ENCODE results near the gene MBD6.
A peak's percentile ranks its signal among the peaks of the same experiment; 100 is the strongest.
"Not testable (repeated sequence)": the region's sequence is repeated elsewhere in the genome, so short reads cannot be mapped to it uniquely, and the experiment has no call there.

The MBD6 gene

DNA sequence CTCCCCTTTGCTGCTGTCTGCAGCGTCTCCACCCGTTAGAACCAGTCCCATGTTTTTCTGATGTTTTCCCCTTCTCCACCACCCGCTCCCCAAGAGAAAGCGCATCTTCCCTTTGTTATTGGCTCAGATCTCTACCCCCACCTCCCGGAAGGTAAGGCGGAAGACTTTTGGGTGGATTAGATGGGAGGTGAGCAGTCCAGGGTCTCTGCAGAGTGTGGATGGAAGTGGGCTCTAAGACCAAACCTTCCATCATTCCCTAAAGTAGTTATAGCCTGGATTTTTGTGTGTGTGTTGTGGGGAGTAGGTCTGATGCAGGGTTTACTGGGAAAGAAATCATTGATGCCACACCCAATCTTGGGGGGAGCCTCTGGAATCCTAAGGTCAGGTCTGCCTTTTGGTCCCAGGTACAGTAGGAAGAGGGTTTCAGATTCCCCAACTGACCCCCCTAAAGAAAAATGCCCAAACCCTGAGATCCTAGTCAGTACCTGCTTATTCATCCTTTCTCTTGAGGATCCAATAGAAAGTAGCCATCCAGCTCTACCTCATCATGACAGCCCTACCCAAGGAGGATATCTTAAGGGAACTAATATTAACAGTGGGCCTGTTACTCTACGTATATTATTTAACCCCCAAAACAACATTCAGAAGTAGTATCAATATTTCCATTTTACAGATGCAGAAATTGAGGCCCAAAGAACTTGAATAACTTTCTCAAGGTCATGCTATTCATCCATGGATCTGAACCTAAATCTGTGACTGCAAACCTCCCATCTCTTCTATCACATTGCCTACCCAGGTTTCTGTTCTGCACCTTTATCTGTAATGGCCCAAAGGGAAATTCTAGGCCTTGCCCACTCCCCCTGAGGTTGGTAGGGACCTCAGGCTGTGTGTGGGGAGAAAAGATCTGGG lies 28.3 kb downstream of the MBD6 start:
- DNase-seq = no peak

DNA sequence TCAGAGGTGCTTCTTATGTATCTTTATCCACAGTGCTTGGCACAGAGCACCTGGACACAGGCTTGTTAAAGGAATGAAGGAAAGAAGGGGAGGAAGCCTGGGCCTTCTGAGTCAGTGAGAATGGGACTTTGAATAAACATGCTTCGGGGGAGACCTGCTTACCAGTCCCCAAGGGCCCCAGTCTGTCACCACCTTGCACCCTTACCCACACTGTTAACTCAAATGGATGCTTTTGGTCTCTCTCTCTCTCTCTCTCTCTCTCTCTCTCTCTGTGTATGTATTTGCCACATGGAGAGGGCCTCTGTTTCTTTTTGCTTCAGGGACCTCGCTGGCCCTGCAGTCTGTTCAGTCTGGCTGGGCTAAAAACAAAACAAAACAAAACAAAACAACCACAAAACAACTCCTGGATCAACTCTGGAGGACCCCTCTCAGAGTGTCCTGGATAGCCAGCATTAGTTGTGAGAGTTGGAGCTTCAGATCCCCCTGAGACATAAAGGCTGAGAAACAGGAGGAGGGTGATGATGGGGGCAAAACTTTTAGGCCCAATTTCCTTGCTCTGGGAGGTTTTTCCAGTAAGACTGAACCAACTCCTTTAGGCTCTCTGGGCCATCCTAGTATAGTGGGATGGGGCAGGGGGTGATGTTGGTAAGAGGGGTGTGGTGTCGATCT lies 29.1 kb downstream of the MBD6 start:
- DNase-seq = no peak

DNA sequence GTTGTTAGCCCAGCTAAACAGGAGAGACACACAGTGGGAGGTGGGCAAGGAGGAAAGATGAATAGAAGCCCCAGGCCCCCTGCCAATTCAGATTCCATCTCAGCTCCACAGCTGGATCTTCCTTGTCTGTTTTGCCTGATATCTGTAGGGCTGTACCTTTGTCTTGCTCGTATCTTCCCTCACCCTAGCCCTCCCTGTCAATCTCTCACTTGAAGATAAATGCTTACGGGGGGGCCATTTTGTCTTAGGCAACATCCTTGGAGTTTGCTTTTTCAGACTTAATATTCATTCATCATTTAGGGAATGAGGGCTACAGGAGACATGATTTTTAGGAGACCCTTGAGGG lies 29.7 kb downstream of the MBD6 start:
- DNase-seq = no peak

DNA sequence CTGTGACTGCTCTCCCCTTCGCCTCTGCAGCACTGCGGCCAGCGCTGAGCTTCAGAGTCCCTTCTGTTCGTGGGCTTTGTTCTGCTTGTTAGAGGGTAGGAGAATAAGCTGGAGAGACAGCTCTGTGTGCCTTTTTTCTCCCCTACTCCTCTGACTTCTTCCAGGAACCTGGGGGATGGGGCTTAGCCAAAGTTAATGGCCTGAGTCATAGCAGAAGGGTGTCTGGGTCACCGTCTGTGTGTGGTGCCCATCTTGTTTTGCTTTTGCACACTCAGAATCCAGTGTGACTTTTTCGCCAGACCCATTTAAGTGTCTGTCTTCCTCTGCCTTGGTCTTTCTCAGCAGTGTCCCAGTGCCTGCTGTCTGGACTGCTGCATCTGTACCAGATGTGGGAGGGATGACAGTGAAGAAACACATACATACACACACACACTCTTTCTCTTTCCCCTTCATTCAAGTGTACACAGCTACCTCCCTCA lies 30.2 kb downstream of the MBD6 start:
- DNase-seq = no peak

DNA sequence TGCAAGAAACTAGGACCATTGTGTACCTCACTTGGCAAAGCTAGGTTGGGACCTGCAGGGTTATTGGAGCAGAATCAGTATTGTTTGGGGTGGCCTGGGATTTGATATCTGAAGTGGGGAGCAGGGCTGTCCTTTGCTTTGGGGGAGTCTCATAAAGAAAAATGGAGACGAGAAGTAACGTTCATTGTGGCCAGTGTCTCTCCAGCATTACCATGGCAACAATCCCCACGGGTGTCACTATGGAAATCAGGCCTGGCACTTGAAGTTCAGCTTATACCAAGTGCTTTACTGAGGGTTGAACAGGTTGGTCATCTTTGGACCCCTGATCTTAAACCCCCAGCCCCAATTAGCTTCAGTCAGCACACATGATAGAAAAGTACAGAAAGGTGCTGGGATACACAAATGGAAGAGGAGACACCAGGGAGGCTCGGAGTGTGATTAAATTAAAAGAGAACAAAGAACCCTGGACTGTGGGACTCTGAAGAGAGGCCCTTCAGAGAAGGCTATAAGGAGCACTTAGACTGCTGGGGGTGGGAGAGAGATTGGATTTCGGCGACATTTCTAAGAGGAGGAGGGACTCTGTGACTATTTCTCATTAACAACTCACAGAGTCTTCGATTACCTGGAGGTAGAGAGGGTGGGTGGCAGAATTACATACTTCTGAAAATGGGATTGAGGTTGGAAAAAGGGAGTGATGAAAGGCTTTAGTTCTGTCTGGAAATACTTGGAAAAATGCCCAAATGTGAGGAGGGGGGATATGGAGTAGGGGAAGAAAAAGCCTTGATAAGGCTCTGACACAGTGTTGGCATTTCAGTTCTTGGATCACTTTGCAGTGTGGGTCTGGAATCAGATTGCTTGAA lies 30.9 kb downstream of the MBD6 start:
- peak; percentile 81 to 95 for DNase-seq

DNA sequence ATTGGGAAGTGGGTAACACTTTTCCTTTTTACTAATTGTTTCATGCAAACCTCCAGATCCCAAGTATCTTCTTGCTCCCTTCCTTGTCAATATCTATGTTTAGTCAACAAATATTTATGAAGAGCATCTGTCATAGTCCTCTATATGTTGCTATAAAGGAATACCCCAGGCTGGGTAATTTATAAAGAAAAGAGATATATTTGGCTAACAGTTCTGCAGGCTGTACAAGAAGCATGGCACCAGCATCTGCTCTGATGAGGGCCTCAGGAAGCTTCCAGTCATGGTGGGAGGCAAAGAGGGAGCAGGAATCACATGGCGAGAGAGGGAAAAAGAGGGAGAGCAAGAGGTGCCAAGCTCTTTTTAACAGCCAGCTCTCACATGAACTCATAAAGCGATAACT lies 31.8 kb downstream of the MBD6 start:
- no peak for DNase-seq

DNA sequence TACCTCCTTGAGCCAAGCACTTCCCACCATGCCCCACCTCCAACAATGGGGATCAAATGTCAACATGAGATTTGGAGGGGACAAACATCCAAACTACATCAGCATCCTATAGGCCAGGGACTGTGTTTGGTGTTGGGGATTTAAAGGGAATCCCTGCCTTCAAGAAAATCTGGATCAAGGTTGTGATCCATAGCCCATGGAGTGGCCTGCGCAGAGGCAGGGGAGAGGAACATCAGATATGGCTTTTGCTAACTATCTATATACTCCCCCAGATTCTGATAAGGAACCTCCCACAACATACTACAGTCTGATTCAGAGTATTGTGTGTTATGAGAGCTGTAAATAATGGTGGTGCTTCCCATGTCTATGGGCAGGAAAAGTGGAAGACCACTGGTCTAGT lies 32.3 kb downstream of the MBD6 start:
- no peak for DNase-seq

DNA sequence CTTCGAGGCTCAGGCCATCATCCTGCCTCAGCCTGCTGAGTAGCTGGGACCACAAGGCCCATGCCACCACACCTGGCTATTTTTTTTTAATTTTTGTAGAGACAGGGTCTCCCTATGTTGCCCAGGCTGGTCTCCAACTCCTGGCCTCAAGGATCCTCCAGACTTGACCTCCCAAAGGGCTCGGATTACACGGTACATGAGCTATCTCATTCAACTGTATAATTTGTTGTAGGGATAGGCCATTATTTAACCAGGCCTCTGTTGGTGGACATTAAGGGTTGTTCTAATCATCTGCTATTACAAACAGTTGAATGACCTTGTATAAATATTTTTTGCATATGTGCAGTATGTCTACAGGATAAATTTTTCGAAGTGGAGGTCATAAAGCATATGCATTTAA lies 36.2 kb downstream of the MBD6 start:
- no peak for DNase-seq

DNA sequence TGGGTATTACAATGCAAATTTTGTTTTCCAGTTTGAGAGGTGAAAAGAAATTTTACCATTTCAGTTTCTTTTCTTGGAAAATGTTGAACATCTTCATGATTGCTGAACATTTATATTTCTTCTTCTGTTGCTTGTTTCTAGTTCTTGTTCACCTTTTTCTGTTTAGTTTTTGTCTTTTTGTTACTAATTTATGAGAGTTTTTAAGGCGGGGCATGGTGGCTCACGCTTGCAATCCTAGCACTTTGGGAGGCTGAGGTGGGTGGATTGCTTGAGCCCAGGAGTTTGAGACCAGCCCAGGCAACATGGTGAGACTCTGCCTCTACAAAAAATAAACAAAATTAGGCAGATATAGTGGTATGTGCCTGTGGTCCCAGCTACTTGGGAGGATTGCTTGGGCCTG lies 37.9 kb downstream of the MBD6 start:
- no peak for DNase-seq

DNA sequence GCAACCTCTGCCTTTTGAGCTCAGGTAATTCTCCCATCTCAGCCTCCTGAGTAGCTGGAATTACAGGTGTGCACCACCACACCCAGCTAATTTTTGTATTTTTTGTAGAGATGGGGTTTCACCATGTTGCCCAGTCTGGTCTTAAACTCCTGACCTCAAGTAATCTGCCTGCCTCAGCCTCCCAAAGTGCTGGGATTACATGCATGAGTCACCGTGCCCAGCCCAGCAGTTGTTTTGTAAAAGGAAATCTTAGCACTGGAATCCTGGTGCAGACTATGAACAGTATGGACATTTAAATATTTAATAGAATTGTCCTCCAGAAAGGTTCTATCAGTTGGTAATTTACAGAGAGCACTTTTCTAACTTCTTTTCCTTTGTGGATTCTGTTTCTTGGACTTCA lies 38.5 kb downstream of the MBD6 start:
- DNase-seq = not testable (repeated sequence)

DNA sequence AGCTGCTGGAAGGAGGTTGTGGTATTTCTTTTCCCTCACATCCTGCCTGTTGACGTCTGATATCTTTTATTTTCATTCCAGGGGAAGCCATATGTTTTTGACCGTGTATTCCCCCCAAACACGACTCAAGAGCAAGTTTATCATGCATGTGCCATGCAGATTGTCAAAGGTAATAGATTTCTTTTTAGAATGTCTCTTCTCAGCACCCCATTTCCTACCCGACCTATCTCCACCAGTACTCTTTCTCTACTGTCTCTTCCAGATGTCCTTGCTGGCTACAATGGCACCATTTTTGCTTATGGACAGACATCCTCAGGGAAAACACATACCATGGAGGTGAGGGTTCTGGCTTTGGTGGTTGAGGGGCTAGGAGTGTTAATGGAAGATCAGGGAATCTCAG lies 40.7 kb downstream of the MBD6 start:
- no peak for DNase-seq

DNA sequence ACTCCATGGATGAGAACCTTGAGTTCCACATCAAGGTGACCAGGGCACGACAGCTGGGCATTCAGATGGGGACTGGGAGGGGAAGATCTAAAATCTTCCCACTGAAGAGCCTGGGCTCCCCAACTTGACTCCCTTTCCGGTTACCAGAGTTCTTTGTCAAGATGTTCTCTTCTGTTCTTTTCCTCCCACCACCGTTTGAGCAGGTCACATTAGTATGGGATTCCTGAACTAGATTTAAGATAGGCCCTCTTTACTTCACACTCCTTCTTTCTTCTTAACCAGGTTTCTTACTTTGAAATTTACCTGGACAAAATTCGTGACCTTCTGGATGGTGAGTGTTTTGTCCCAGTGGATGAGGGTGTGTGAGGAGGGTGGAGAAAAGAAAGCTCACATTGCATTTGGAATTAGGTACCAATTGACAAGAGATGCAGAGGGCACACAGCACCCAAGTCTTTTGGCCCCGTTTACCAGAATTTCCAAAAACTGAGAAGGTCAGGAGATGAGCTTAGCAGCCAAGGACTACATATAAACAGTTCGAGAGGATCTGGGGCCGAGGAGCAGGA lies 41.6 kb downstream of the MBD6 start:
- DNase-seq = no peak

DNA sequence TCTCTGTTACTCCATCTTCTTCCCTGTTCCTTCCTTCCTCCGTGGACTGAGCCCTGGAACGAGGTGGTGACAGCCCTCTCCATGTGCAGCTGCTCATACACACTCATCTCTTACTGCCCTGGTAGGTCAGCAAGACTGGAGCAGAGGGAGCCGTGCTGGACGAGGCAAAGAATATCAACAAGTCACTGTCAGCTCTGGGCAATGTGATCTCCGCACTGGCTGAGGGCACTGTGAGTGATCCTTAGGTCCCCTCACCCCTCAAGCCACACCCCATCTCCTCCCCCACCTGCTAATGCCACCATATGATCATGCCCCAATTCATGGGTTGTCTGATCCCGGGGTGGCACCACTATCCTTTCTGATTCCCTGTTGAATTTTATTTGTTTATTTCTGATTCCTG lies 46.2 kb downstream of the MBD6 start:
- DNase-seq = no peak

DNA sequence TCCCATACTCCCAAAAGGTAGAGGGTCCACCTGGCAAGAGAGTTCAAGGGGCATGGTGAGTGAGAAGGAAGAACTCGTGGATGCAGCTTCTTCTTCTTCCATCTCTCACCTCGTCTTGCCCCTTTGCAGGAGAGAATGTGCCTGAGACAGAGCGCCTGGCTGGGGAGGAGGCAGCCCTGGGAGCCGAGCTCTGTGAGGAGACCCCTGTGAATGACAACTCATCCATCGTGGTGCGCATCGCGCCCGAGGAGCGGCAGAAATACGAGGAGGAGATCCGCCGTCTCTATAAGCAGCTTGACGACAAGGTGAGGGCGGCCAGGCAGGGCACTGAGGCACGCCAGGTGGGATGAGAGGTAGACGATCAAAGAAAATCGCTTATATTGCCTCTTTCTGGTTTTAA lies 47.2 kb downstream of the MBD6 start:
- DNase-seq = no peak

DNA sequence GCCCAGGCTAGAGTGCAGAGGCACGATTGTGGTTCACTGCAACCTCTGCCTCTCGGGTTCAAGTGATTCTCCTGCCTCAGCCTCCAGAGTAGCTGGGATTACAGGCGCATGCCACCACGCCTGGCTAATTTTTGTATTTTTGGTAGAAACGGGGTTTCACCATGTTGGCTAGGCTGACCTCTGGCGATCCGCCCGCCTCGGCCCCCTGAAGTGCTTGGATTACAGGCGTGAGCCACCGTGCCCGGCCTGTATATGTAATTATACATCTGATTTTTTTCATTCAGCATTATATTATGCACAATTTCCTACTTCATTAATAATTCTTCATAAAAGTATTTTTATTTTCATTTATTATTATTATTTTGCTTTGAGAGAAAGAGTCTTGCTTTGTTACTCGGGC lies 47.8 kb downstream of the MBD6 start:
- not testable (repeated sequence) for DNase-seq

DNA sequence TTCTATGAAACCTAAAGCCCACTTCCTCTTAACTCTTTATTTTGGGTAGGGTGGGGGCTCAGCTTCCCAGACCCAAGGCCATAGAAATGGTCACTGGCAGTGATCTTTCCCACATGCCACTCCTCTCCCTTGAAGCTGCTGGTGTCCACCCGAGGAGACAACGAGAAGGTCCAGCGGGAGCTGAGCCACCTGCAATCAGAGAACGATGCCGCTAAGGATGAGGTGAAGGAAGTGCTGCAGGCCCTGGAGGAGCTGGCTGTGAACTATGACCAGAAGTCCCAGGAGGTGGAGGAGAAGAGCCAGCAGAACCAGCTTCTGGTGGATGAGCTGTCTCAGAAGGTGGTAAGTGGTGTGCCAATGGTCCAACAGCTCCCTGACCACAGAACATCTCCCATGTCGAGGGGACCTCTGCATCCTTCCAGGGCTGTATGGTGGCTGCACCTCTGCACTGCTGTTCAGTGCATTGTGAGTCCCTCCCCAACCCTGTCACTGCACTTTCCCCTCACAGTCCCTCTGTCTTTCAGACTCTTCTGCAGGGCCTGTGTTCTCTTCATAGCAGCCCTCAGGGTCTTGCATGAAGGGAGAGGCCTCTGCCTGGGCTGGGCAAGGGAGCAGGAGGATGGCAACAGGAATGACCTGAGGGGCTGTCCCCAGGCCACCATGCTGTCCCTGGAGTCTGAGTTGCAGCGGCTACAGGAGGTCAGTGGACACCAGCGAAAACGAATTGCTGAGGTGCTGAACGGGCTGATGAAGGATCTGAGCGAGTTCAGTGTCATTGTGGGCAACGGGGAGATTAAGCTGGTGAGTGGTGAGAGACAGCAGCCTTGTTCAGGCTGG lies 49.5 kb downstream of the MBD6 start:
- no peak for DNase-seq

DNA sequence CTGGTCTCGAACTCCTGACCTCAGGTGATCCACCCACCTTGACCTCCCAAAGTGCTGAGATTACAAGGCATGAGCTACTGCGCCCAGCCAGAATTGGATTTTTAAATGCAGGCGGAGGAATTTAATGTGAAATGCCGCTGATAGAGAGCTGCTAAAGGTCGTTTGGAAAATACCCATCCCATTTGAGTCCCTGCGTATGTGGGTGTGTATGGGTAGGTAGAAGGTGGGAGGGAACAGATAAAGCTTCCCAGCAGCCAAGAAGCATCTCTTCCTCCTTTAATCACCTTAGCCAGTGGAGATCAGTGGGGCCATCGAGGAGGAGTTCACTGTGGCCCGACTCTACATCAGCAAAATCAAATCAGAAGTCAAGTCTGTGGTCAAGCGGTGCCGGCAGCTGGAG lies 52.2 kb downstream of the MBD6 start:
- DNase-seq = no peak

DNA sequence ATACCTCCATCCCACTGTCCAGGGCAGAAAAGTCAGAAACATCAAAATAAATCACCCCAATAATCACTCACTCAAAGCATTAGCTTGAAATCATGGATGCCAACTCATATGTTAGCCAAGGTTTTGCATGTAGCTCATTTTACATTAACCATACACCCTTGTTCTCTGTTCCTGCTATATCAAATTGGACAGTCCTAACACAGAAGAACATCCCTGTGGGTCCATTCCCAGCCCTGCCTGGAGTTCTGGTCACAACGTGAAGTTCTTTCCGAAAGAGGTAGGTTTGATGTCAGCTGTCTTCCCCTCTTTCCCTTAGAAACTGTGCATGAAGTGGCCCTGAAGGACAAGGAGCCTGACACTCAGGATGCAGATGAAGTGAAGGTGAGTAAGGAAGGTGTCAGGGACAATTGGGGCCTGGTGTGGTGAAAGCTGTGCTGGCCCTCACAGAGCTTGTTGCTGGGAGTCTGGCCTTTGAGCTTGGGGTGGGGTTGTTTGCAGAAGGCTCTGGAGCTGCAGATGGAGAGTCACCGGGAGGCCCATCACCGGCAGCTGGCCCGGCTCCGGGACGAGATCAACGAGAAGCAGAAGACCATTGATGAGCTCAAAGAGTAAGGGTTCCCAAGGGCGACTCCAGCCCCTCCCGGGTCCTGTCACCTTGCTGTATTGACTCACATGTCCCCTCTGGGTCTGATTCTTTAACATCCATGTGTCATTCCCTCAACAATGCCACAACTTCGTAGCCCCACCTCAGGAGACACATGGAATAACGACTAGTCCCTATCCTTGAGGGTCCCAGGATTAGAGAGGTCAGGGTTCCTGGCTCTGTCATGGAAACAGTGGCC lies 53.4 kb downstream of the MBD6 start:
- DNase-seq = no peak

DNA sequence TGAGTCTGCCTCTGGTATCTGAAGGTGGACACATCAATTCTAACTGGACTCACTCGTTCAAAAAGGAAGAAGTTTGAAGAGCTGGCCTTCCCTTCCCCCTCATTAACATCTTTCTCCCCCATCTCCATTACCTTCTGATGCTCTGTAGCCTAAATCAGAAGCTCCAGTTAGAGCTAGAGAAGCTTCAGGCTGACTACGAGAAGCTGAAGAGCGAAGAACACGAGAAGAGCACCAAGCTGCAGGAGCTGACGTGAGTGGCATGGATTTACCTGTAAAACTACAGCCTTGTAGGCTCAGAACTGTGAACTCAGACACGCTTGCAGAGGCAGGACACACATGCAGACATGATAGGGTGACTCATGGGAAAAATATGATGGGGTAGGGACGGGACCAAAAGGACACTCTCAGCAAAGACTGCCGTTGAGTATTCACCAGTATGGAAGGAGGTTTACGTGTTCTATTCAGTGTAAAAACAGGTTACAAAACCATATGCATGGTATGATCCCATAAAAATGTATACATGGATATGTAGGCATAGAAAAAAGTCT lies 54.1 kb downstream of the MBD6 start:
- DNase-seq = no peak

DNA sequence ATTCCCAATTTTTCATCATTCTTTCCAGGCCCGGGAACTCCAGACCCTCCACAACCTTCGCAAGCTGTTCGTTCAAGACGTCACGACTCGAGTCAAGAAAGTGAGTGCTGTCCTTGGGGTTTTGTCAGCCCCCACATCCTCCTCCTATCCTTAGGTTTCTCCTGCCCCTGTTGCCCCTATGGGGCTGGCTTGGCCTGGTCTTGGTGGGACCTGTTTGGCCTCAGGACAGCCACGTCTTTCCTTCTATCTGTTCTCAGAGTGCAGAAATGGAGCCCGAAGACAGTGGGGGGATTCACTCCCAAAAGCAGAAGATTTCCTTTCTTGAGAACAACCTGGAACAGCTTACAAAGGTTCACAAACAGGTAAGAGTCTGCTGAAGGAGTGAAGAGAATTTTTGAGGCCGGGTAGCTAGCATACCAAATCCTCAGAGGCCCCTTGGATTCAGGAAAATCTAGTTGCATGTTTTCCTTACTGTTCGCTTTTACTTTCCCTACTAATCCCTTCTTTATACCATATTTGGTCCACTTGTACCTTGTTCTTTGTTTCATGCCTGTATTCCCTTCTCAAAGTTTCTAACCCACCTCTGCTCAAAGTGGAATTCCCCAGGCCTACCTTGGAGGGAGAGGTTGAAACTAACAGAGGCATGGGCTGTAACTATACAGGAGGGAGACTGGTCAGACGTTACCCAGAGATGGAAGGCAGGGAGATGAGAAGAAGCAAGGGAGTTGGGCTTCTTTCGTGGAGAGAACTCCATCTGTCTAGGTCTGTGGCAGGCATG lies 55.5 kb downstream of the MBD6 start:
- no peak for DNase-seq

Data from NCI-H187 (cell line).